Breast epithelium (tissue), 4 donors: ENCODE measurements around the gene GHRHR. TPM values are rescaled to one million over a fixed set of nuclear protein-coding genes. Genes with fewer than 3 reads are reported as not detected.
A peak's percentile ranks its signal among the peaks of the same experiment; 100 is the strongest.

Source experiments
- DNase-seq, 2 donors: peaks; one replicate each; pipeline ENCODE4 v3.0.0-alpha.2; 2019; ENCODE audit warnings: low spot score in 2 of 2
- H3K27ac ChIP-seq, 2 donors: fragments of 200-600 bp; sonication (generic) in 1 of 2; one replicate each; pipeline ENCODE4 v1.5.1; 2016 to 2019; ENCODE audit warnings: mild to moderate bottlenecking in 1 of 2
- H3K27me3 ChIP-seq, 2 donors: fragments of 200-600 bp; sonication (generic) in 1 of 2; one replicate each; pipeline versions ENCODE4 v1.5.1 to v1.6.0; 2017 to 2019; ENCODE audit warnings: control low read depth in 1 of 2, mild to moderate bottlenecking in 1 of 2
- H3K36me3 ChIP-seq: fragments of 200-600 bp; one replicate; pipeline ENCODE4 v1.5.1; 2019
- H3K4me1 ChIP-seq, 2 donors: fragments of 200-600 bp; sonication (generic); one replicate each; pipeline ENCODE4 v1.5.1; 2016 to 2019; ENCODE audit warnings: control low read depth in 1 of 2
- H3K4me3 ChIP-seq, 3 donors: fragments of 200-600 bp; sonication (generic); 1 replicate in 2 of 3; 2 replicates in 1 of 3; pipeline ENCODE4 v1.5.1; 2016 to 2019; ENCODE audit warnings: mild to moderate bottlenecking in 3 of 3, moderate library complexity in 2 of 3
- H3K9me3 ChIP-seq, 2 donors: fragments of 200-600 bp; sonication (generic) in 1 of 2; one replicate each; pipeline ENCODE4 v1.5.1; 2016 to 2019; ENCODE audit warnings: control low read depth in 1 of 2
- CTCF ChIP-seq, 3 donors: fragments of 450-650 bp; IDR thresholded peaks; one replicate each; pipeline ENCODE4 v1.5.1; 2016 to 2017; ENCODE audit warnings: antibody characterized with exemption in 3 of 3, mild to moderate bottlenecking in 3 of 3, moderate library complexity in 3 of 3
- POLR2A ChIP-seq: fragments of 450-650 bp; IDR thresholded peaks from one replicate; pipeline ENCODE4 v1.6.1; 2016; ENCODE audit warnings: antibody characterized with exemption, mild to moderate bottlenecking, moderate library complexity
- POLR2AphosphoS5 ChIP-seq, 3 donors: sonication (generic); formaldehyde crosslinking; IDR thresholded peaks; one replicate each; pipeline ENCODE4 v1.6.1; 2017; ENCODE audit warnings: antibody characterized with exemption in 3 of 3
- intact Hi-C: fragments of 100-400 bp; cut with DNase I; formaldehyde crosslinking; loops from one replicate; pipeline ENCODE4 v1.15.1; 2023; ENCODE audit warnings: low total_unique reads
- total RNA-seq, 3 donors: library from RNA; depleted of rRNA; stranded (reverse); fragments of >200 nt; gene quantifications; one replicate each; pipeline ENCODE4 v1.1.0, GENCODE V29; 2016

The GHRHR gene
- total RNA-seq, 3 donors from 2014 or later, result not detected

GRCh38 chr7:30977222-30977621 is 13.5 kb downstream of the GHRHR start:
- Histone ChIP-seq H3K4me1 (no peaks in the 10 kb centered on the region), H3K27ac (no peak overlapping the region), H3K36me3 (no peaks in the 10 kb centered on the region), H3K9me3 (no peaks in the 10 kb centered on the region), H3K27me3 (no peaks in the 10 kb centered on the region), H3K4me3 (no peak overlapping the region)
- DNase-seq, result no peak
- intact Hi-C loops, result loop anchor here (10.0 kb wide), 2 partner anchors 172 to 1832 kb away; partner anchors contain the start of gene CPVL
- TF ChIP-seq POLR2A, result no peak
- no peak for TF ChIP-seq CTCF (IDR thresholded peaks at IDR 0.05)
- TF ChIP-seq POLR2AphosphoS5 (IDR thresholded peaks at IDR 0.05), result no peak

- no peak overlapping the region for H3K4me3 ChIP-seq
- no peaks in the 10 kb centered on the region for H3K27me3 ChIP-seq
- no peak overlapping the region for H3K27ac ChIP-seq
- no peaks in the 10 kb centered on the region for H3K9me3 ChIP-seq
- TF ChIP-seq POLR2A (no peak), POLR2AphosphoS5 (IDR thresholded peaks at IDR 0.05) (no peak), CTCF (IDR thresholded peaks at IDR 0.05) (peak in 2 of 3 donors; percentile 35 to 38)
- no peaks in the 10 kb centered on the region for H3K4me1 ChIP-seq
- no peak for DNase-seq
- no peaks in the 10 kb centered on the region for H3K36me3 ChIP-seq
- intact Hi-C loops, result loop anchor here (10.0 kb wide), 2 partner anchors 173 to 1833 kb away; partner anchors contain the start of gene CPVL
These were observed 14.3 kb downstream of the GHRHR start for GRCh38 chr7:30977896-30978564.

- no peaks in the 10 kb centered on the region for H3K9me3 ChIP-seq
- intact Hi-C loops, result loop anchor here (10.0 kb wide), 2 partner anchors 174 to 1834 kb away; partner anchors contain the start of gene CPVL
- H3K27ac ChIP-seq, result no peak overlapping the region
- no peak overlapping the region for H3K4me3 ChIP-seq
- no peak for TF ChIP-seq POLR2A
- no peak for TF ChIP-seq POLR2AphosphoS5 (IDR thresholded peaks at IDR 0.05)
- no peak for TF ChIP-seq CTCF (IDR thresholded peaks at IDR 0.05)
- H3K36me3 ChIP-seq, result no peaks in the 10 kb centered on the region
- DNase-seq, result no peak
- H3K27me3 ChIP-seq, result no peaks in the 10 kb centered on the region
- no peaks in the 10 kb centered on the region for H3K4me1 ChIP-seq
These were observed 15.3 kb downstream of the GHRHR start for GRCh38 chr7:30979027-30979426.

GRCh38 chr7:30980194-30980593 is 16.4 kb downstream of the GHRHR start:
- DNase-seq, result no peak
- intact Hi-C loops, result no loop called here
- no peak for TF ChIP-seq POLR2AphosphoS5 (IDR thresholded peaks at IDR 0.05)
- no peak for TF ChIP-seq CTCF (IDR thresholded peaks at IDR 0.05)
- TF ChIP-seq POLR2A, result no peak
- H3K4me3 ChIP-seq, result no peak overlapping the region
- H3K27ac ChIP-seq, result no peak overlapping the region
- no peaks in the 10 kb centered on the region for H3K27me3 ChIP-seq
- no peaks in the 10 kb centered on the region for H3K4me1 ChIP-seq
- no peaks in the 10 kb centered on the region for H3K9me3 ChIP-seq
- H3K36me3 ChIP-seq, result no peaks in the 10 kb centered on the region

GRCh38 chr7:30980751-30981150 is 17.0 kb downstream of the GHRHR start:
- no peak overlapping the region for H3K4me3 ChIP-seq
- H3K36me3 ChIP-seq, result no peaks in the 10 kb centered on the region
- no peaks in the 10 kb centered on the region for H3K4me1 ChIP-seq
- DNase-seq, result no peak
- no peaks in the 10 kb centered on the region for H3K27me3 ChIP-seq
- no peak overlapping the region for H3K27ac ChIP-seq
- H3K9me3 ChIP-seq, result no peaks in the 10 kb centered on the region
- intact Hi-C loops, result no loop called here
- TF ChIP-seq POLR2AphosphoS5 (IDR thresholded peaks at IDR 0.05) (no peak), CTCF (IDR thresholded peaks at IDR 0.05) (no peak), POLR2A (no peak)
